Measurements from ENCODE around the gene CCSER2.
A peak's percentile ranks its signal among the peaks of the same experiment; 100 is the strongest.
"Not testable (repeated sequence)": the region's sequence is repeated elsewhere in the genome, so short reads cannot be mapped to it uniquely, and the experiment has no call there.

CCSER2 gene, protein sequence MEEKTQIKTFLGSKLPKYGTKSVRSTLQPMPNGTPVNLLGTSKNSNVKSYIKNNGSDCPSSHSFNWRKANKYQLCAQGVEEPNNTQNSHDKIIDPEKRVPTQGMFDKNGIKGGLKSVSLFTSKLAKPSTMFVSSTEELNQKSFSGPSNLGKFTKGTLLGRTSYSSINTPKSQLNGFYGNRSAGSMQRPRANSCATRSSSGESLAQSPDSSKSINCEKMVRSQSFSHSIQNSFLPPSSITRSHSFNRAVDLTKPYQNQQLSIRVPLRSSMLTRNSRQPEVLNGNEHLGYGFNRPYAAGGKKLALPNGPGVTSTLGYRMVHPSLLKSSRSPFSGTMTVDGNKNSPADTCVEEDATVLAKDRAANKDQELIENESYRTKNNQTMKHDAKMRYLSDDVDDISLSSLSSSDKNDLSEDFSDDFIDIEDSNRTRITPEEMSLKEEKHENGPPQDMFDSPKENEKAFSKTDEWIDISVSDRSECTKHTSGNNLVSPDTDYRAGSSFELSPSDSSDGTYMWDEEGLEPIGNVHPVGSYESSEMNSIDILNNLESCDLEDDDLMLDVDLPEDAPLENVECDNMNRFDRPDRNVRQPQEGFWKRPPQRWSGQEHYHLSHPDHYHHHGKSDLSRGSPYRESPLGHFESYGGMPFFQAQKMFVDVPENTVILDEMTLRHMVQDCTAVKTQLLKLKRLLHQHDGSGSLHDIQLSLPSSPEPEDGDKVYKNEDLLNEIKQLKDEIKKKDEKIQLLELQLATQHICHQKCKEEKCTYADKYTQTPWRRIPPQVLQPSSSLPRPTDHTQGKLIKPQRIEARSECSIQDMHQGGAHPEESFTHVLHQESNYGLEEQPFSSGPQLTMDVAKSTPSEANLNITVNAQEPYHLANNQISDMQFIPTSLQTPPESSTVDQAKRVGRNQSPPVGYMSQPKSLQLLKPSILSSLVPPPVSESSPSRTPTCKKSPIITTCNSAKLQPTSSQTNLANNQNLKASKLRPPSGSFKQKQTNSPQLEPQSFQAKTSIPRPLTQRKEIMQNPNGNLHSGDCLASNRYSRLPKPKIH

DNA sequence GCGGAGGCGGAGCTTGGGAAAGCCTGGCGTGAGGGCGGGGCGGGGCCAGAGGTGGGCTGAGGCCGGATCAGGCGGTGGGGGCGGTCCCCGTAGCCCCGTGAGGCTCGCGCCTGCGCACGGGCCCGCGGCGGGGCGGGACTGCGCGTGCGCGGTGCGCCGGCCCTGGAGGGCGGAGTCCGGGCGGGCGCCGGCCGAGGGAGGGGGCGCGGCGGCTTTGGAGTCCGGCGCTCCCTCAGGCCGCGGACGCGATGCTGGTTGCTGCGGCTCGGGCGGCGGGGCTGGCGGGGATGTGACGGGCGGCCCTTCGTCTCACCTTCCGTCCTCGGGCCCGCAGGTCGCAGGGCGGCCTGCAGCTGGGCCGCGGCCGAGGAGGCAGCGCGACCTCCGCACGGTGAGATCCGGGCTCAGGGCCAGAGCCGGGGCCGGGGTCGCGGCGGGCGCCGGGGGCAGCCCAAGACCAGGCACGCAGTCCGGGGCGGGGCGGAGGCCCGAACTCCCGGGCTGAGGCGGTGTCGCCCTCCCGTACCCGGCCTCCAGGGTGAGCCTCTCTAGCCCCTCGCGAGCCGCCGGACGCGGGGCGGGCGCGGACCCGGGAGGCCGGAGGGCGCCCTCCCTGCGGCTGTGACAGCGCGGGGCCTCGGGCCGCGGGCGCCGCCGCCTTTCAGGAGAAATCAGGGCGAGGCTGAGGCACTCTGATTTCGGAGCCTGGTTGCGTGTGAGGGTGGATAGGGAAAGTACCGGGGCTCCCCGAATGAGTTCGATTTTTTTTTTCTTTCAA is at the start of gene CCSER2:
CCSER2 (plus strand) TSS at position 172 of the 778 bp plus-strand sequence. CDS start 42,464 bp downstream, outside the sequence.
- peak in 53 of 56 donors; percentile 68 to 98 (median 90) for DNase-seq

DNA sequence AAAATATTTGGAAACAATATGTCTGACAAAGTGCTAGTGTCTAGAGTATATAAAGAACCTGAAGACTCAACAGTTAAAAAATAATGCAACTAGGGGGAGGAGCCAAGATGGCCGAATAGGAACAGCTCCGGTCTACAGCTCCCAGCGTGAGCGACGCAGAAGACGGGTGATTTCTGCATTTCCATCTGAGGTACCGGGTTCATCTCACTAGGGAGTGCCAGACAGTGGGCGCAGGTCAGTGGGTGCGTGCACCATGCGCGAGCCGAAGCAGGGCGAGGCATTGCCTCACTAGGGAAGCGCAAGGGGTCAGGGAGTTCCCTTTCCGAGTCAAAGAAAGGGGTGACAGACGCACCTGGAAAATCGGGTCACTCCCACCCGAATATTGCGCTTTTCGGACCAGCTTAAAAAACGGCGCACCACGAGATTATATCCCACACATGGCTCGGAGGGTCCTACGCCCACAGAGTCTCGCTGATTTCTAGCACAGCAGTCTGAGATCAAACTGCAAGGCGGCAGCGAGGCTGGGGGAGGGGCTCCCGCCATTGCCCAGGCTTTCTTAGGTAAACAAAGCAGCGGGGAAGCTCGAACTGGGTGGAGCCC is 48.4 kb upstream of the CCSER2 start:
- DNase-seq, result not testable (repeated sequence)

DNA sequence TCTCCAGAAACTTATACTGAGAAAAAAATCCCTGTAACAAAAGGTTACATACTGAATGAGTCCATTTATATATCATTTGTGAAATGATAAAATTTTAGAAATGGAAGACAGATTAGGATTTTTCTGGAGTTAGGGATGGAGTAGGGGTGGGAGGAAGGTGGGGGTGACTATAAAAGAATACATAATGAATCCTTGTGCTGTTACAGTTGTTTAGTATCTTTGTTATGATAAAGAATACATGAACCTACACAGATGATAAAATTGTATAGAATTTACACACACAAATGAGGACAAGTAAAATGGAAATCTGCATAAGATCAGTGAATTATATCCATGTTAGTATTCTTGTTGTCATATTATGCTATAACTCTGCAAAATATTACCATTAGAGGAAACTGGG is 41.7 kb upstream of the CCSER2 start:
- DNase-seq, result no peak

DNA sequence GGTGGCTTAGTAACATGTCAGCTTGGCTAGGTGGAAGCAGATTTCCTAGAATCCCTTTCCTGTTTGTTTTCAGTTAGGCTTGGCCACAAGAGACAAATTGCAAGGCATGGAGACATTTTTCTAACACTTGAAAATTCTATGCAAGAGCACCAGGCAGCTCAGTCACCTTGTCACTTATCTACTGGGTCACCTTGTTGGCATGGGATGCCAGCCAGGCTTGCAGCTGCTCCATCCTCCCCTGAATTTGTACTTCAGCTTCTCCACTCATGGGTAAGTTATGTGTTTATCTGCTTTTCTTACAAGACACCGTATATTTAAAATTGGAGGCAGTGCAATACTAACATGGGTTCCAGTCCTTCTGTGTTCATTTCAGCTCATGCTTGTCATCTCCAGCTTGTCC is 40.2 kb upstream of the CCSER2 start:
- DNase-seq, result no peak

DNA sequence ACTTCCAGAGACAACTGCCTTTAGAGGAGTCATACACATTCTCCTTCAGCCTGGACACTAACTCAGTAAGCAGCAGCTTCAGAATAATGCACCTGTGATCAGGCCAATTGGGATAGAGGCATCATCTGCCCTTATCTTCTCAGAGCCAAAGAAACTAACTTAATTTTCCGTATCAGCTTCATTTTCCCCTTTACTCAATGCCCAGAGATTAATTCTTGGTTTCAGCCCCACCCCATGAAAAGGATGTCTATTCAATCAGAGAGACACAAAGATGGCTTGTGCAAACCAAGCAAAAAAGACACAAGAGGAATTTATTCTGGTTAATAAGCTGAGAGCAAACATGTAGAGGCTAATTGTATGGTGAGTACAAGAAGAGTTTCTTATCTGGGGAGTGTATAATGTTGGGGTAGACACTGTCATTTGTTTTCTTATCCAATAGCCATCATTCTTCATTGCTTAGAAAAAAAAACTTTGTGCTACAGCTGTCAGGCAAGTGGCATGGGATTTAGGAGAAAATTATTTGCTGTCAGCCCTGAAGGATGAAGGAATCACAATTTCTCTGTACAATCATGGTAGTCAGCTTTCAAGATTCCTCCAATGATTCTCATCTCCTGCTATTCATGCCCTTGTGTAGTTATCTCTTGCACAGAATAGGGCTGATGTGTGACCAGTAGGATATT is 38.7 kb upstream of the CCSER2 start:
- DNase-seq, result no peak

DNA sequence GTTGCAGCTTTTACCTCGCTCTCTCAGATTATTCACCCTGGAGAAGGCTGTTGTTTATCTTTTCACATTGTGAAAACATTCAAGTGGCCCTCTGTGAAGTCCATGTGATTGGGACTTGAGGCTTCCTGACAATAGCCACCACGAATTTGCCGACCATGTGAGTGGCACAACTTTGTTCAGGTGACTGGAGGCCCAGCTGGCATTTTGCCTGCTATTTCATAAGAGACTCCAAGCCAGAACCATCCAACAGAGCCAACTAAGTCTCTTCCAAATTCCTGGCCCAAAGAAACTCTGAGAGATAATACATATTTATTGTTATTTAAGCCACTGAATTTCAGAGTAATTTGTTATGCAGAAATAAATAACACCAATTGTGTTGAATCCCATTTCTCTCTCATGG is 38.2 kb upstream of the CCSER2 start:
- no peak for DNase-seq

DNA sequence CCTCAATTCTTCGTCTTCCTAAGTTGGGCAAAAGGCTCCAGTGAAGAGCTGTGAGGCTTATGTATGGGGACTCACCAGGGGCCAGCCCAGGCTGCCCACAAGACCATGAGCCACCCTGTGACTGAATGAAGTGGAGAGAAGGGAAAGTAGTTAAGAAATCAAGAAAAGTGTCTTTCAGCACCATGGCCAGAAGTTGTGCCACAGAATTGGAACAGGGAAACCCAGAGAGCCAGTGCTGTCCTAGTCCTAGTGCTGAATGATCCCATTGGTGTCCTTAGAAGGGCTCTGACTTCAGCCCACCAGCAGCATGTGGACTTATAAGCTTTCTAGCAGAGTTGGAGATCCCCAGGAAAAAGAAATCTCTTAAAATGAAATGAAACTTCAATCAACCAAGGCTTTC is 37.0 kb upstream of the CCSER2 start:
- no peak for DNase-seq

DNA sequence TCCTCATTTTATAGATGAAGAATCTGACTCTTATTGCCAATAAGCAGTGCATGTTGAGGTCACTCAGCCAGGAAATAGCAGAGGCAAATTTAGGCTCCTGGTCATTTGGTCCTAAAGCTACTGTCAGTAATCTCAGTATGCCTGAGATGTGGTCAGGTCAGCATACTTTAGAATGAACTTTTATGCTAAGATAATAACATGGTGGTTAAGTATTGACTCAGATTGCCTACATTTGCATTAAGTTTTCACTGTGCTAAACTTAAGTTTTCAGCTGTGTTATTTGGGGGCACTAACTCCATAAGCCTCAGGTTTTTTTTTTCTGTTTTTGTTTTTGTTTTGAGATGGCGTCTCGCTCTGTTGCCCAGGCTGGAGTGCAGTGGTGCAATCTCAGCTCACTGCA is 35.9 kb upstream of the CCSER2 start:
- no peak for DNase-seq

DNA sequence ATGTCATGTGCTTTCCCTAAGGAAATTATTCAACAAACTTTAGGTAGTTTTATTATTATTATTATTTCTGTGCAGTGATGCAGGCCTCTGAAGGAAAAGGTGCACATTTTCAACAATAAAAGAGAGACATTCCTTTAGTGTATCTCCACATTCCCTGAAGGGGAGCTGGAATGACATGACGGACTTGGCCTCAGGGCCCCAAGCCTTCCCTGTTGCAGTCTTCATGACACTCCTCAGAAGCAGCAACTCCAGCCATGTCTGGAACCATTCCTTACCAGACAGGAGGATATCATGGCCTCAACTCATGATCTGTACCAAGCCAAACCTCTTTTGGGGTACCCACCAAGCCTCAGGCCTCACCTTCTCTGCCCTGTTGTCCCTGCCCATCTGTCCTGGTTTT is 35.2 kb upstream of the CCSER2 start:
- no peak for DNase-seq

DNA sequence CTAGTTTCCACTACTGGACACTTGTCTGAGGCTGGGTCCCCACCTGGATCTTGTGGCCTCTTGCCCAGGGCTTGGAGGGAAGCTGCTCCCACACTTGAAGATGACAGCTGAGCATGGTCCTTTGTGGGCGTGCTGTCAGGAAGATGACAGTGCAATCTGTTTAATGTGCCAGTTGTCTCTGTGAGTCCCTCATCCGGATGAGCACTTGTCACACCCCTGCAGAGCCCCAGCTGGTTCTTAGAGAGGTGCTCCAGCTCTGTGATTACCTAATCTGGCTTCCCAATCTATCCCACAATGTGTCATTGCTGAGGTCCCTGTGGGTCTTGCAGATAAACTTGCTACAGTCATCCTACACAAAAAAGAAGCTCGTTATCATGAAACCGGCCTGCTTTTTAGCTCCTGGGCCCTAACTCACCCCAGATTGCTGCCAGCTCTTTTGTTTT is 34.8 kb upstream of the CCSER2 start:
- DNase-seq, result peak in 9 of 56 donors; percentile 6 to 42 (median 34)

DNA sequence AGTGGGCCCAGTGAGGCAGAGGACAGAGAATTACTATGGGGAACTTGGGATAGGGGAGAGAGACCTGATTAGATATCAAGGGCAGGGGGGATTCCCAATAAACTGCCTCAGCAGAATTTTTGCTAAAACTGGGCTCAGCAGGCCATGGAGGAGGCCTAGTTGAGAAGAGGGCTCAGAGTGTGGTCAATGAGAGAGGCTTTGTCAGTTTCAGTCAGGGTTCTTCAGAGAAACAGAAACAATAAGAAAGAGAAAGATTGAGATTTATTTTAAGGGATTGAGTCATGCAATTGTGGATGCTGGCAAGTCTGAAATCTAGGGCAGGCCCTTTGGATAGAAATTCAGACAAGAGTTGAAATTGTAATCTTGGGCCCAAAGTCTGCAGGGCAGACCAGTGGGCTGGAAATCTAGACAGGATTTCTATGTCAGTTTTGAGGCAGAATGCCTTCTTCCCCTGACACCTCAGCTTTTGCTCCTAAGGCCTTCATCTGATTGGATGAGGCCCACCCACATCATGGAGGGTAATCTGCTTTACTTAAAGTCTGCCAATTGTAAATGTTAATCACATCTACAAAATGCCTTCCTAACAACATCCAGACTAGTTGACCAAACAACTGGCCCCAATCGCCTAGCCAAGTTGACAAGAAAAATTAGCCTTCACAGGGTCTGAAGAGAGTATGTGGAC is 33.5 kb upstream of the CCSER2 start:
- no peak for DNase-seq

DNA sequence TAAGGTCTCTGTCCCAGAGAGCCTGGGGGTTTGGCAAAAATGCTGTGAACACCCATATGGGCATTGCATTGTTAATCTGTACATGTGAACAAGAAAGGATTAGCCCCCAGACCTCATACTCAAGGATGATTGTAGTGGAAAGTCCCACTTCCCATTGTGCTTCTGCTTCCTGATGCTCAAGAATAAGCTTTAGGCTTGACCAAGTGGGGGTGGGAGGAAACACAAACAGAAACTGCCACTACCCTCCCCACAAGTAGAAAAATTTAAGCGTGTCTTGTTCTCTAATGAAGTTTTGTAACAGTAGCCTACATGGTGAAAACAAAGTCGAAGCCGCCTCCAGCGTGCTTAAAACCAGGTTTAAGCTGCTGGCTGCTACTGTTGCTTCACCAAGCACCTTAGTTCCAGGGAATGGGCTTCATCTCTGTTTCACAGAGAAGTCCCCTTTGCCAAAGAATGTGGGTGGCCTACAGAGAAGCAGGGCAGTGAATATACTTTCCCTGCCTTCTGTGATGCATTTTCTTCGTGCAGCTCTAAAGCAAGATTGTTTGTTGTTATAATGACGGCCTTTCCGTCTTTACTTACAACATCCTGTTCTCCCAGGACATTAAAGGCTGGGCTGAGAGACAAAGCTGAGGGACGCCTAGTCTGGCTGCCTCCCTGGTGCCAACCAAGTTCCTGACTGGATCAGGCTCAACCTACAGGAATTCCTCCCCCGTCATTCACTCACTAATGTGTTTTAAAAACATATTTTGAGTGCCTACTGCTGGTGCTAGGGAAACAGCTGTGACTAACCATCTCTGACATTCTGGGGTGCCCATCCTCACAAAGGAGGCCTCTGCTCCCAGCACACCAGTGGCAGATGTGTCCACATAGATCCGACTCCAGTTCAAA is 32.1 kb upstream of the CCSER2 start:
- no peak for DNase-seq

DNA sequence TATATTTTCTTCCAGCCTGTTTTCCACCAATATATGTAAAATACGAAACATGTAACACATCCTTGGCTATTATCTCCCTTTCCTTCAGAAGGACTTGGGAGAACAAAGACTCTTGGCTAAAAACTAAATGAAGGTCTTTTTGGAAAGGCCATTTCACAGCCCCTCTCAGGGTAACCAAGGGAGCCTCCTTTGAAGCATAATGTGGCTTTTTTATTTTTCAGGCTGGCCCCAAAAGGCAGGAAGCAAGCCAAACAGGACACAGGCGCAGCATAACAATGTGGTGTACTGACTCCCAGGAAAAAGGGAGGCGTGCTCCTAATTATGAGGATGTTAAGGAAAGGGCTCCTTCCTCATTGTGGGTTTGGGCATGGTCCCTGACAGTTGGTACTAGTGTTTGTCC is 30.3 kb upstream of the CCSER2 start:
- DNase-seq, result peak in 10 of 56 donors; percentile 3 to 28 (median 13)

DNA sequence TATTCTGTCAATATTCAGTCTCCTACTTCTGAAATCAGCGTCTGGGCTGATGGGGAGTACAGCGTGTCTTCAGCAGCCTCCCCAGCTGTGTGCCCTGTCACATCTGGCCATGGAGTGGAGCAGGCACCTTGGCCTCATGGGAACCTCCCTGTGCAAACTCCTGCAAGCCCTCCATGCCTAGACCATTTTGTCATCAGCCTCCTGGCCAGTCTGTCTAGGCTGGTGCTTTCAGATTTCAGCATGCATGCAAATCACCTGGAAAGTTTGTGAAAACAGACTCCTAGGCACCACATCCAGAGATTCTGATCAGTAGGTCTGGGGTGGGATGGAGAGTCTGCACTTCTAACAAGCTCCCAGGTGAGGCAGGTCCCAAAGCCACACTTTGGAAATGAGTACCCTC is 26.2 kb upstream of the CCSER2 start:
- no peak for DNase-seq

DNA sequence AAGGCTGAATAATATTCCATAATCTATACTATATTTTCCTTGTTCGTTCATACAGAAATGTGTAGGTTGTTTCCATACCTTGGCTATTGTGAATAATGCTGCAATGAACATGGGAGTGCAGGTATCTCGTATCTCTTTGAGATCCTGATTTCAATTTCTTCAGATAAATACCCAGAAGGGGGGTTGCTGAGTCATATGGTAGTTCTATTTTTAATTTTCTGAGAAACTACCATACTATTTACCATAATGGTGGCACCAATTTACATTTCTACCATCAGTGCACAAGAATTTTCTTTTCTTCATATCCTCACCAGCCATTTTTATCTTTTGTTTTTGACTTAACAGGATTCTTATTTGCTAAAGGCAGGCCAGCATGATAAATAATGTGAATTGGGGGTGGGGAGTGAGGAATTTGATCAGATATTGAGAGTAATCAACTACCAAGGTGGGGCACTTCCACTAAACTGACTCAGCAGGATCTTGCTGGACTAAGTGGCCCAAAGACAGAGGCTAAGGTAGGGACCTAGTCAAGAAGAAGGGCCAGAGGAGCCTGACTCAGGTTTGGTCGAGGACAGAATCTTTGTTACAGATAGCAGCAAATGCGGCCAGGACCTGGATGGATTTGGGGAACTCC is 21.5 kb upstream of the CCSER2 start:
- no peak for DNase-seq

DNA sequence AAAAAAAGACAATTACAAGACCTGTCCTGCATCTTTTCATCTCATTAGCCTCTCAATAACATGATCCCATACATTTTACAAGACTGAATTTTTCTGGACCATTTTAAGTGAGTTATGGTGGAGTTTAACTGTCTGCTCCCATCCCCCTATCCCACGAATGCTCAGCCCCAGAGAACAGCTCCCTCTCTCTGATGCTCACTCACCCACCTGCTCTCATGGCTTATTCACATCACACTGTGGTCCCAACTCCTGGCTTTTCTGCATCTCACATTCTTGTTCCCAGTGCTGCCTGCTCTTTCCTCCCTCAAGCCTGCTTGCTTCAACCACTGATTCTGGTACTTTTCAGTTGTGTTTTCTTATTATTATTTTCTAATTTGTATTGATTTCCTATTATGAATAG is 20.4 kb upstream of the CCSER2 start:
- no peak for DNase-seq

DNA sequence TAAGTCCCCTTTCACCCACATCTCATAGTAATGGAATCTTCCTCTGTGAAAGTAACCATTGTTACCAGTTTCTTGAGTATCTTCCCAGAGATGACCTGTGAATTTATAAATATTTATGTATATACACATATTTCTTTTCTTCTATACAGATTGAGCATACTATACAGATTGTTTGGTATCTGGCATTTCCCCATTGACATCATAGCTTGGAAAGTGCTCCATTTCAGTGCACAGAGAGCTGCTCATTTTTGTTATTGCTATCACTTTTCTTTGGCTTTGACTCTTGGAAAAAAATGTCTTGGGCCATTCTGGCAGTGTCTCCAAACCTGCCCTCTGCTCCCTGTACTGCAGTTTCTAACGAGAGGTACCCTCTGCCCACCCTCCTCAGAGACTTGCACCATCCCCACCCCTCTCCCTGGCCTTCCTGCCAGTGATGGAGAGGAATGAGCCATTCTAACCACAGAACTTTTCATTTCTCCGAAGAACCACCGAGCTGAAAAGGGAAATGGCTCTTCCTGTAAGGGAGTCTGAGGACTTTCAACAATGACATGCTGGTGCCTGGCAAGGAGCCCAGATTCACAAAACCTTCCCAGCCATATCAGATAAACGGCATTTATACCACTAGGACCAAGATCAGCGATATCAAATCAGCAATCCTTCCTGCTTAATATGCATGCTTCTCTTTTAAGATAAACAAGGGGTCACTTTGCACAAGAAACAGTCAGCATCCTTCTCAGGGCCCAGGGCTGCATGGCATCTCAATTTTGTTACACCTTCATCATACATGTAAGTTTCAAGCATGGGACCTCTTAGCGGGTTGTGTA is 19.7 kb upstream of the CCSER2 start:
- peak in 3 of 56 donors; percentile 15 to 27 (median 20) for DNase-seq
